Measurements from ENCODE around the gene PLA2G4B.

DNA sequence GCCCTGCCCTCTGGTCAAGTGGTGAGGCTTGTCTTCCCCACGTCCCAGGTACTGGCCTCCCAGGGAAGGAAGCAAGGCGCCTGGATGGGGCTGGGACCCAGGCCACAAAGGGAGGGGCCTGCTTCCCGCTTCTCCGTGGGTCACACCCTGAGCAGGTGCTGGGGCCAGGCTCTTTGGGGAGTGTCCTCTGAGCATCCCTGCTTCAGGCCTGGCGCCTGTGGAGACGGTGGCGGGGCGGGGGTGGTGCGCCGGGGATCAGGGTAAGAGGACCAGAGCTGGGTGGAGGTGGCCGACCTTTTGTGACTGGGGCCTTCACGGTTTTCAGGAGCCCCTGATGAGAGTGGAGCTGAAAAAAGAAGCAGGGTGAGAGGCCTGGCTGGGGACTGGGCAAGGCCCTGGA, 3.6 kb downstream of the PLA2G4B start:
- TF ChIP-seq POLR2A (IDR thresholded peaks at IDR 0.05) (no peak), POLR2AphosphoS5 (IDR thresholded peaks at IDR 0.05) (no peak)
- TF ChIP-seq, protein P1, sequence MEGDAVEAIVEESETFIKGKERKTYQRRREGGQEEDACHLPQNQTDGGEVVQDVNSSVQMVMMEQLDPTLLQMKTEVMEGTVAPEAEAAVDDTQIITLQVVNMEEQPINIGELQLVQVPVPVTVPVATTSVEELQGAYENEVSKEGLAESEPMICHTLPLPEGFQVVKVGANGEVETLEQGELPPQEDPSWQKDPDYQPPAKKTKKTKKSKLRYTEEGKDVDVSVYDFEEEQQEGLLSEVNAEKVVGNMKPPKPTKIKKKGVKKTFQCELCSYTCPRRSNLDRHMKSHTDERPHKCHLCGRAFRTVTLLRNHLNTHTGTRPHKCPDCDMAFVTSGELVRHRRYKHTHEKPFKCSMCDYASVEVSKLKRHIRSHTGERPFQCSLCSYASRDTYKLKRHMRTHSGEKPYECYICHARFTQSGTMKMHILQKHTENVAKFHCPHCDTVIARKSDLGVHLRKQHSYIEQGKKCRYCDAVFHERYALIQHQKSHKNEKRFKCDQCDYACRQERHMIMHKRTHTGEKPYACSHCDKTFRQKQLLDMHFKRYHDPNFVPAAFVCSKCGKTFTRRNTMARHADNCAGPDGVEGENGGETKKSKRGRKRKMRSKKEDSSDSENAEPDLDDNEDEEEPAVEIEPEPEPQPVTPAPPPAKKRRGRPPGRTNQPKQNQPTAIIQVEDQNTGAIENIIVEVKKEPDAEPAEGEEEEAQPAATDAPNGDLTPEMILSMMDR (IDR thresholded peaks at IDR 0.05) = no peak

All from breast epithelium (tissue), 3 donors.